Astrocyte (in vitro differentiated cells and primary cell): ENCODE data around the gene CMYA5. TPM values are rescaled to one million over a fixed set of nuclear protein-coding genes. Genes with fewer than 3 reads are reported as not detected.

Experiments
- DNase-seq: peaks from one replicate; pipeline ENCODE4 v3.0.0-alpha.2; 2010; ENCODE audit warnings: low read depth
- FAIRE-seq: peaks from 2 replicates; lab custom pipeline; 2011; peaks lifted over from hg19 to GRCh38; lab: Jason Lieb, UNC
- H2AFZ ChIP-seq: 2 replicates; pipeline ENCODE4 v1.6.0; 2012; ENCODE audit warnings: low read depth, low read length, inconsistent platforms
- H3K27ac ChIP-seq: 2 replicates; pipeline ENCODE4 v1.5.1; 2011; ENCODE audit warnings: low read depth, low read length, inconsistent platforms
- H3K27me3 ChIP-seq: 2 replicates; pipeline ENCODE4 v1.6.0; 2011; ENCODE audit warnings: low read length, inconsistent platforms; ENCODE audit not compliant: insufficient read depth
- H3K36me3 ChIP-seq: 2 replicates; pipeline ENCODE4 v1.5.1; 2011; ENCODE audit warnings: low read length, inconsistent platforms; ENCODE audit not compliant: insufficient read depth
- H3K4me1 ChIP-seq: 2 replicates; pipeline ENCODE4 v1.5.1; 2011; ENCODE audit warnings: low read length, inconsistent platforms; ENCODE audit not compliant: insufficient read depth
- H3K4me2 ChIP-seq: 2 replicates; pipeline ENCODE4 v1.6.0; 2012; ENCODE audit warnings: low read length, inconsistent platforms
- H3K4me3 ChIP-seq: 2 replicates; pipeline ENCODE4 v1.5.1; 2011; ENCODE audit warnings: low read depth, mild to moderate bottlenecking, low read length, inconsistent platforms; ENCODE audit not compliant: insufficient read depth
- H3K79me2 ChIP-seq: 2 replicates; pipeline ENCODE4 v1.6.0; 2012; ENCODE audit warnings: mild to moderate bottlenecking, low read length, inconsistent platforms; ENCODE audit not compliant: insufficient read depth
- H3K9ac ChIP-seq: 2 replicates; pipeline ENCODE4 v1.6.0; 2012; ENCODE audit warnings: mild to moderate bottlenecking, low read length, inconsistent platforms
- H3K9me3 ChIP-seq: 2 replicates; pipeline ENCODE4 v1.5.1; 2012; ENCODE audit warnings: low read depth, mild to moderate bottlenecking, low read length, inconsistent platforms; ENCODE audit not compliant: insufficient read depth
- H4K20me1 ChIP-seq: 2 replicates; pipeline ENCODE4 v1.6.0; 2012; ENCODE audit warnings: low read length, inconsistent platforms; ENCODE audit not compliant: insufficient read depth
- H3K27ac Mint-ChIP-seq: one replicate; pipeline ENCODE4 v1.8.0; 2021; ENCODE audit warnings: mild to moderate bottlenecking, mixed read lengths; ENCODE audit not compliant: unreplicated experiment
- H3K27me3 Mint-ChIP-seq: one replicate; pipeline ENCODE4 v1.8.0; 2021; ENCODE audit warnings: low read depth, mixed read lengths; ENCODE audit not compliant: unreplicated experiment
- H3K36me3 Mint-ChIP-seq: one replicate; pipeline ENCODE4 v1.8.0; 2021; ENCODE audit warnings: low read depth, mixed read lengths; ENCODE audit not compliant: unreplicated experiment
- H3K4me1 Mint-ChIP-seq: one replicate; pipeline ENCODE4 v1.8.0; 2021; ENCODE audit warnings: low read depth, mixed read lengths; ENCODE audit not compliant: unreplicated experiment
- H3K4me3 Mint-ChIP-seq: one replicate; pipeline ENCODE4 v1.8.0; 2021; ENCODE audit warnings: mild to moderate bottlenecking, moderate library complexity, mixed read lengths; ENCODE audit not compliant: unreplicated experiment
- H3K9me3 Mint-ChIP-seq: one replicate; pipeline ENCODE4 v1.8.0; 2021; ENCODE audit warnings: mild to moderate bottlenecking, mixed read lengths; ENCODE audit not compliant: unreplicated experiment
- CTCF ChIP-seq: IDR thresholded peaks from 2 replicates; pipeline ENCODE4 v1.5.1; 2011; ENCODE audit warnings: low read depth, mild to moderate bottlenecking, inconsistent platforms, low read length, moderate library complexity; ENCODE audit not compliant: insufficient read depth
- EZH2 ChIP-seq: IDR thresholded peaks from 2 replicates; pipeline ENCODE4 v1.6.1; 2012; ENCODE audit warnings: mild to moderate bottlenecking, low read length, inconsistent platforms; ENCODE audit not compliant: insufficient read depth
- total RNA-seq: library from RNA; stranded (reverse); gene quantifications from 2 replicates; pipeline ENCODE4 v1.2.1, GENCODE V29; 2021

The CMYA5 gene
- total RNA-seq, 1 donor from 2014 or later: 1.2 TPM

- Mint-ChIP-seq H3K36me3 (peaks cover 6% of the 10 kb centered on the region), H3K9me3 (no peaks in the 10 kb centered on the region), H3K4me3 (no peak overlapping the region), H3K27ac (no peak overlapping the region), H3K27me3 (no peaks in the 10 kb centered on the region), H3K4me1 (peaks cover 6% of the 10 kb centered on the region)
- Histone ChIP-seq H3K27me3 (no peaks in the 10 kb centered on the region), H3K4me3 (no peak overlapping the region), H3K9ac (no peak overlapping the region), H2AFZ (no peak overlapping the region), H3K27ac (no peak overlapping the region), H4K20me1 (no peaks in the 10 kb centered on the region), H3K36me3 (no peaks in the 10 kb centered on the region), H3K9me3 (no peaks in the 10 kb centered on the region), H3K4me2 (no peak overlapping the region), H3K79me2 (no peaks in the 10 kb centered on the region), H3K4me1 (no peaks in the 10 kb centered on the region)
- FAIRE-seq (no peak), DNase-seq (no peak)
- TF ChIP-seq CTCF (no peak), EZH2 (no peak)
These were observed 5.9 kb downstream of the CMYA5 start for GRCh38 chr5:79695526-79695925.

GRCh38 chr5:79697222-79698170 lies 7.9 kb downstream of the CMYA5 start:
- Histone ChIP-seq H3K9me3 (no peaks in the 10 kb centered on the region), H3K27me3 (no peaks in the 10 kb centered on the region), H3K79me2 (no peaks in the 10 kb centered on the region), H3K4me1 (no peaks in the 10 kb centered on the region), H3K36me3 (no peaks in the 10 kb centered on the region), H3K4me2 (no peak overlapping the region), H4K20me1 (no peaks in the 10 kb centered on the region), H3K4me3 (no peak overlapping the region), H2AFZ (no peak overlapping the region), H3K27ac (no peak overlapping the region), H3K9ac (no peak overlapping the region)
- H3K27ac Mint-ChIP-seq: no peak overlapping the region
- H3K4me1 Mint-ChIP-seq: peaks cover 6% of the 10 kb centered on the region
- TF ChIP-seq CTCF: no peak
- TF ChIP-seq EZH2: no peak
- H3K36me3 Mint-ChIP-seq: peaks cover 2% of the 10 kb centered on the region
- DNase-seq: peak; percentile 83
- no peak for FAIRE-seq
- H3K27me3 Mint-ChIP-seq: no peaks in the 10 kb centered on the region
- H3K9me3 Mint-ChIP-seq: no peaks in the 10 kb centered on the region
- H3K4me3 Mint-ChIP-seq: no peak overlapping the region
